GM12878 (cell line): Measurements from ENCODE around the gene PCNX1.

Experiments
- CBFB ChIP-seq: IDR thresholded peaks from 2 replicates; pipeline ENCODE4 v1.6.1; 2016; ENCODE audit warnings: antibody characterized with exemption, low read depth
- EGR1 ChIP-seq, 2 experiments: IDR thresholded peaks; 1 replicate in 1 of 2; 2 replicates in 1 of 2; pipeline ENCODE4 v1.6.1; 2011 to 2012; ENCODE audit warnings: low read depth in 2 of 2, low read length in 2 of 2, borderline replicate concordance in 1 of 2, mild to moderate bottlenecking in 1 of 2, moderate library complexity in 1 of 2
- ETV6 ChIP-seq, 2 experiments: fragments of 450-650 bp in 1 of 2; IDR thresholded peaks in 1 of 2; conservative IDR thresholded peaks in 1 of 2; 2 replicates each; pipeline ENCODE4 v1.6.1; 2014; ENCODE audit warnings: antibody characterized with exemption in 1 of 2, borderline replicate concordance in 1 of 2, low read depth in 1 of 2, mild to moderate bottlenecking in 1 of 2, moderate library complexity in 1 of 2
- MYC ChIP-seq: IDR thresholded peaks from 2 replicates; pipeline ENCODE4 v1.6.1; 2011; ENCODE audit warnings: mild to moderate bottlenecking, low read length, moderate library complexity, inconsistent platforms; ENCODE audit not compliant: insufficient read depth, insufficient replicate concordance, insufficient read length, severe bottlenecking
- SIN3A ChIP-seq: IDR thresholded peaks from 2 replicates; pipeline ENCODE4 v1.6.1; 2012; ENCODE audit warnings: low read depth, low read length, improper control_type of control experiment
- SPI1 ChIP-seq: IDR thresholded peaks from 2 replicates; pipeline ENCODE4 v1.6.1; 2011; ENCODE audit warnings: low read depth, mild to moderate bottlenecking, low read length, moderate library complexity, borderline replicate concordance; ENCODE audit not compliant: insufficient read depth
- TF ChIP-seq, protein P1 (sequence below), 3 experiments: IDR thresholded peaks in 2 of 3; conservative IDR thresholded peaks in 1 of 3; 2 replicates each; pipeline ENCODE4 v1.5.1; 2011; ENCODE audit warnings: low read depth in 3 of 3, low read length in 3 of 3, mild to moderate bottlenecking in 3 of 3, control low read depth in 2 of 3, moderate library complexity in 2 of 3, inconsistent platforms in 1 of 3, mixed read lengths in 1 of 3; ENCODE audit not compliant: control insufficient read depth in 2 of 3, insufficient read depth in 1 of 3; ENCODE audit errors: extremely low read depth in 1 of 3
- TF ChIP-seq, protein P2 (sequence below): IDR thresholded peaks from 2 replicates; pipeline ENCODE4 v1.6.1; 2012; ENCODE audit warnings: low read depth, low read length, improper control_type of control experiment
- TF ChIP-seq, protein P3 (sequence below): fragments of 450-650 bp; formaldehyde crosslinking; IDR thresholded peaks from 2 replicates; pipeline ENCODE4 v1.4.0; 2022; ENCODE audit warnings: mild to moderate bottlenecking, moderate library complexity

DNA sequence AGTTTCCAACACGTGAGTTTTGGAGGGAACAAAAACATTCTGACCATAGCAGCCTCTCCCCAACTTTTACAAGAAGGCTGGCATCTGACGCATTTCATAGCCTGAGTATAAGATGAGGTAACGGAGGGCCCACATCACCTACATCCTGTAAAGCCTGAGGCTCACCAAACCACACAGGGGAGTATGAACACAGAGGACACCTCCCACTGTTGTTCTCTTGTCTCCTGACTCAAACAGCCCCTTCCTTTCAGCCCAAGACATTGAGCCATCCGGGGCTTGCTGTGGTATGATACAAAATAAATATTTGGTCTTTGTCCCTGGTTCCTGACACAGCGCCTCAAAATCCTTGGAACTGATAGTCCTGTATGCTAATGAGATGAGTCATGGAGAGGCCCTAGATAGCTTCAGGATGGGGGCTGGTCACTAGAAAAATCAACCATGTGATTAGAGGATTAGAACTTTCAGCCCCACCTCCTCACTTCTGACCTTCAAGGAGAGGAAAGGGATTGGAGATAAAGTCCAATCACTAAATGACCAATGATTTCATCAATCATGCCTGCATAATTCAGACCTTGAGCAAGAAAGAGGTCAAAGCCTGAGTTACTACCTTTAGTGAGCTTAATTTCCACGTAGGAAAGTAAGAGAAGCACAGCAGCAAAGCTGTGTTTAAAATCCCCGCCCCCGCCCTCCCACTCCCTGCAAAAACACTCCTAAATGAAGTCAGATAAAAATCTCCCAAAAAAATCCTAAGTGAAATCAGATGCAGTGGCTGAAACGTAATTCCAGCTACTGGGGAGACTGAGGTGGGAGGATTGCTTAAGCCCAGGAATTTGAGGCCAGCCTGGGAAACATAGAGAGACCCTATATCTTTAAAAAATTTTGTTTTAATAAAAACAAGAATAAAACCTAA, 236.4 kb downstream of the PCNX1 start:
- TF ChIP-seq, protein P1, sequence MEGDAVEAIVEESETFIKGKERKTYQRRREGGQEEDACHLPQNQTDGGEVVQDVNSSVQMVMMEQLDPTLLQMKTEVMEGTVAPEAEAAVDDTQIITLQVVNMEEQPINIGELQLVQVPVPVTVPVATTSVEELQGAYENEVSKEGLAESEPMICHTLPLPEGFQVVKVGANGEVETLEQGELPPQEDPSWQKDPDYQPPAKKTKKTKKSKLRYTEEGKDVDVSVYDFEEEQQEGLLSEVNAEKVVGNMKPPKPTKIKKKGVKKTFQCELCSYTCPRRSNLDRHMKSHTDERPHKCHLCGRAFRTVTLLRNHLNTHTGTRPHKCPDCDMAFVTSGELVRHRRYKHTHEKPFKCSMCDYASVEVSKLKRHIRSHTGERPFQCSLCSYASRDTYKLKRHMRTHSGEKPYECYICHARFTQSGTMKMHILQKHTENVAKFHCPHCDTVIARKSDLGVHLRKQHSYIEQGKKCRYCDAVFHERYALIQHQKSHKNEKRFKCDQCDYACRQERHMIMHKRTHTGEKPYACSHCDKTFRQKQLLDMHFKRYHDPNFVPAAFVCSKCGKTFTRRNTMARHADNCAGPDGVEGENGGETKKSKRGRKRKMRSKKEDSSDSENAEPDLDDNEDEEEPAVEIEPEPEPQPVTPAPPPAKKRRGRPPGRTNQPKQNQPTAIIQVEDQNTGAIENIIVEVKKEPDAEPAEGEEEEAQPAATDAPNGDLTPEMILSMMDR (IDR thresholded peaks at IDR 0.05 in 2 of 3, conservative IDR thresholded peaks at IDR 0.05 in 1 of 3; ENCODE audit: control insufficient read depth in 2 of 3, extremely low read depth in 1 of 3, insufficient read depth in 1 of 3, low read depth in 3 of 3, low read length in 3 of 3) = no peak
- TF ChIP-seq, protein P2, sequence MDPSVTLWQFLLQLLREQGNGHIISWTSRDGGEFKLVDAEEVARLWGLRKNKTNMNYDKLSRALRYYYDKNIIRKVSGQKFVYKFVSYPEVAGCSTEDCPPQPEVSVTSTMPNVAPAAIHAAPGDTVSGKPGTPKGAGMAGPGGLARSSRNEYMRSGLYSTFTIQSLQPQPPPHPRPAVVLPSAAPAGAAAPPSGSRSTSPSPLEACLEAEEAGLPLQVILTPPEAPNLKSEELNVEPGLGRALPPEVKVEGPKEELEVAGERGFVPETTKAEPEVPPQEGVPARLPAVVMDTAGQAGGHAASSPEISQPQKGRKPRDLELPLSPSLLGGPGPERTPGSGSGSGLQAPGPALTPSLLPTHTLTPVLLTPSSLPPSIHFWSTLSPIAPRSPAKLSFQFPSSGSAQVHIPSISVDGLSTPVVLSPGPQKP = no peak
- TF ChIP-seq SPI1 = no peak
- no peak for TF ChIP-seq ETV6 (conservative IDR thresholded peaks at IDR 0.05 in 1 of 2, IDR thresholded peaks at IDR 0.05 in 1 of 2; ENCODE audit: borderline replicate concordance in 1 of 2, low read depth in 1 of 2)
- TF ChIP-seq, protein P3, sequence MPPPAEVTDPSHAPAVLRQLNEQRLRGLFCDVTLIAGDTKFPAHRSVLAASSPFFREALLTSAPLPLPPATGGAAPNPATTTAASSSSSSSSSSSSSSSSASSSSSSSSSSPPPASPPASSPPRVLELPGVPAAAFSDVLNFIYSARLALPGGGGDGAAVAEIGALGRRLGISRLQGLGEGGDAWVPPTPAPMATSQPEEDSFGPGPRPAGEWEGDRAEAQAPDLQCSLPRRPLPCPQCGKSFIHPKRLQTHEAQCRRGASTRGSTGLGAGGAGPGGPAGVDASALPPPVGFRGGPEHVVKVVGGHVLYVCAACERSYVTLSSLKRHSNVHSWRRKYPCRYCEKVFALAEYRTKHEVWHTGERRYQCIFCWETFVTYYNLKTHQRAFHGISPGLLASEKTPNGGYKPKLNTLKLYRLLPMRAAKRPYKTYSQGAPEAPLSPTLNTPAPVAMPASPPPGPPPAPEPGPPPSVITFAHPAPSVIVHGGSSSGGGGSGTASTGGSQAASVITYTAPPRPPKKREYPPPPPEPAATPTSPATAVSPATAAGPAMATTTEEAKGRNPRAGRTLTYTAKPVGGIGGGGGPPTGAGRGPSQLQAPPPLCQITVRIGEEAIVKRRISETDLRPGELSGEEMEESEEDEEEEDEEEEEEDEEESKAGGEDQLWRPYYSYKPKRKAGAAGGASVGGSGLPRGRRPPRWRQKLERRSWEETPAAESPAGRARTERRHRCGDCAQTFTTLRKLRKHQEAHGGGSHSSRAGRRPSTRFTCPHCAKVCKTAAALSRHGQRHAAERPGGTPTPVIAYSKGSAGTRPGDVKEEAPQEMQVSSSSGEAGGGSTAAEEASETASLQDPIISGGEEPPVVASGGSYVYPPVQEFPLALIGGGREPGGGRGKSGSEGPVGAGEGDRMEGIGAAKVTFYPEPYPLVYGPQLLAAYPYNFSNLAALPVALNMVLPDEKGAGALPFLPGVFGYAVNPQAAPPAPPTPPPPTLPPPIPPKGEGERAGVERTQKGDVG = no peak
- TF ChIP-seq MYC = no peak
- no peak for TF ChIP-seq SIN3A
- no peak for TF ChIP-seq CBFB
- no peak for TF ChIP-seq EGR1 (IDR thresholded peaks at IDR 0.05; ENCODE audit: borderline replicate concordance in 1 of 2, low read depth in 2 of 2, low read length in 2 of 2)
